NCI-H1105 treated with DMSO at 0.1 percent for 48 hours (cell line): ENCODE measurements around the gene TGFB2.
"Not testable (repeated sequence)": the region's sequence is repeated elsewhere in the genome, so short reads cannot be mapped to it uniquely, and the experiment has no call there.

Experiments used
- DNase-seq: peaks from one replicate; lab custom pipeline; 2025; lab: John Stamatoyannopoulos, UW

Gene TGFB2

DNA sequence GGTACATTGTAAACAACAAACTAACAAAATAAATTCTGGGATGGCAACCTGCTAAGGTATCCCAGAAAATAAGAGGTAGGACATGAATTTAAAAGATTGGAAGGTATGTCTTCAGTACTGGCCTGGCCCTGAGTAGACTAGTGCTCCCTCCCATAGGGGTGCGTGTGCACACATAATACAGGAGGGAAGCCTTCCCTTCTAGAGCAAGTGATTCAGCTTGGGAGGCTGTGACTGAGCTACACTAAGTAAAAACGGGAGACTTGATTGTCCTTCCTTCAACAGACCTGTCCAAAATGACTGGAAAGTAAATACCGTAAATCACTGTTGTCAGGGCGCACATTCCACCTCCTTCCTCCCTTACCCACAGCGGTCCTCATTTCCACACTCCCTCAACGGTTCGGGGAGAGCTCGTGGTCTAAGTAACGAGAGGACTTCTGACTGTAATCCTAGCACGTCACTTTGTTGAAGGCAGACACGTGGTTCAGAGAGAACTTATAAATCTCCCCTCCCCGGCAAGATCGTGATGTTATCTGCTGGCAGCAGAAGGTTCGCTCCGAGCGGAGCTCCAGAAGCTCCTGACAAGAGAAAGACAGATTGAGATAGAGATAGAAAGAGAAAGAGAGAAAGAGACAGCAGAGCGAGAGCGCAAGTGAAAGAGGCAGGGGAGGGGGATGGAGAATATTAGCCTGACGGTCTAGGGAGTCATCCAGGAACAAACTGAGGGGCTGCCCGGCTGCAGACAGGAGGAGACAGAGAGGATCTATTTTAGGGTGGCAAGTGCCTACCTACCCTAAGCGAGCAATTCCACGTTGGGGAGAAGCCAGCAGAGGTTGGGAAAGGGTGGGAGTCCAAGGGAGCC is at the start of gene TGFB2:
TGFB2 (plus strand) TSS at position 523 of the 859 bp plus-strand sequence. CDS start 1,366 bp downstream, outside the sequence.
- peak; percentile 44 for DNase-seq

DNA sequence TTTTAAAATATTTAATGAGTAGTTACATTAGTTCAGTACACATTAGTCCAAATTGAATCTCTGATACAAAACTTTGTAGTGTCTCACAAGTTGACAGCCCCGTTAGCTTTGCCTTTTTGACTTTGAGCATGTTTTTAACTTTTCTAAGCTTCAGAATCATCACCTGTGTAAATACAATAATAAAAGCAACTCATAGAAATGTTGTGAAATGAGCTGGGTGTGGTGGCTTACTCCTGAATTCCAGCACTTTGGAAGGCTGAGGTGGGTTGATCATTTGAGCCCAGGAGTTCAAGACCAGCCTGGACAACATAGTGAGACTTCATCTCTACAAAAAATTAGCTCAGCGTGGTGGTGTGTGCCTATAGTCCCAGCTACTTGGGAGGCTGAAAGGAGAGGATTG is 49.0 kb upstream of the TGFB2 start:
- DNase-seq: no peak

DNA sequence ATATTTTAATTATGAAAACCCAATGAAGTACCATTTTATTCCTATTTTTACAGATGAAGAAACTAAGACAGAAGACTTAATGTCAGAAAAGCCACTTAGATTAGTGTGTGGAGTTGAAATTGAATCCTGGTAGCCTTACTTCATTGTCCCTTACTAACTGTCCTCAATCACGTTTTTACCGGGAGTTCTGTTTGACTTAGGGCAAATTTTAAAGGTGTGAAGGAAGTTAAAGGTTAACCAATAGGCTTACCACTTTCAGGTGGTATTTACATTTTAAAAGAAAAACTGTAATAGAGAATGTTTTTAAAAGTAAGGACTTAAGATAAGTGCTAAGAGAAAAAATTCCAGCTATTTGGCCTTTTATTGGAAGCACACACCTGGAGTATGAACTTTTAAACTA is 47.7 kb upstream of the TGFB2 start:
- DNase-seq: no peak

DNA sequence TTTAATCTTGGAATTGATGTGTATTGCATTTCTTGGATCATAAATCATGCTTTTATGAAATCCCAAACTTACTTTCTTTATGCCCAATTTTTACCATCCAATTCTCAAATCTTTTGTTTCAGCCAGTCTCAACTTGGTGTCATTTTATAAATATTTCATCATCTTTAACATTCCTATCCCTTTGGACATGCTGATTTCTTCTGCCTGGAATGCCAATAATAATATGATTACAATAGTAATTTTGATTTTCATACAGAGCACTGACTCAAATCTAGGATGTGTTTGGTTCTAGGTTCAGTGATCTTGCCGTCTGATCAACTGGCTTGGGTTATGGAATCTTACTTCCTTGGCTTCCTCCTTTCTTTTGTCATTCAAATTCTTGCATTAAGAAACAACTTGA is 47.3 kb upstream of the TGFB2 start:
- no peak for DNase-seq

DNA sequence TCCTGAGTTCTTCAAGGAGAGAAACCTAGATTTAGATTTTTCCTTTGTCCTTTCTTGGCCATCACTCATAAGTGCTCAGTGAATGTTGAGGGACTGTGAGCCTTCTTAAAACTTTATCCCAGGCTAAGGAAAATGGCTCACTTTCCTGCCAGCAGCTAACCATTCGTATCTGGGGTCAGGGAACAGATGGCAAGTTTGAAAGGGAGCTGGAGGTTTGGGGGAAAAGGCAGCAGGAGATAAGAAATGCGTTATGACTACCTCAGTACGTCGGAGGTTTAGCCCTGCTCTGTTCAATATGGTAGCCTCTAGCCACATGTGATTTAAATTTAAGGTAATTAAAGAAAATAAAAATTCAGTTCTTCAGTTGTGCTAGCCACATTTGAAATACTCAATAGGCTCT is 46.7 kb upstream of the TGFB2 start:
- no peak for DNase-seq

DNA sequence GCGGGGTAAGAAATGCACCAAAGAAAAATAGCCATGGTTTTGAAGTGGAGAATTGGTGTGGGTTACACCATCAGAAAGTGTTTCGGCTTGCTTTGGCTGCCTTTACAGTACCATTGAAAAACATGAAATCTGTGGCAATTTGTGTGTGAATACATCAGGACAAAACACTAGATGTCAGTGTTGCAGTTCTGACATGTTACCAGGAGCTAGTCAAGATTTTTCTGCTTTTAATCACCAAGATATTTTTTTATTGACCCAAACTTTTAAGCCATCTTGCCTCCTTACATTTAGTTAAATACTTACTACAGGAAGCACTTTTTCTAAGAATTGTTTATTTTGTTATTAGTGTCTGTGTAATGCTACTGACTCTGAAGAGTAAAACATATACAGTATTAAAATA is 45.7 kb upstream of the TGFB2 start:
- DNase-seq: peak; percentile 16

DNA sequence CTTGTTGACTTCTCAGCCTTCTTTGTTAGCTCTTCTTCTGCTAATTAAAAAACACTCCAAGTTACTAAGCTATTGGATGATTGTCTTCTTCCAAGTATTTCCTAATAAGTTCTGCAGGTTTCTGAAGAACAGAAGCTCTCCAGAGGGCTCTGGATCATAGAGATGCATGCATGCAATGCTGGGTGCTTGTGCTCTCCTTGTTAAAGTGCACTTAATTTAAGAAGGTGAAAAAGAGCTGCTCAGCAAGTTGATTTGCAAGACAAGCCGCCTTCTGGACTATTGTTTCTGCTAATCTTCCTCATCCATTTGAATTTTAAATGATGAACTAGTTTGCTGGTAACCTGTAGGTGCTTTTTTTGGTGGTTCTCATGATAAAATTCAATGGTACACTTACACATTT is 43.9 kb upstream of the TGFB2 start:
- no peak for DNase-seq

DNA sequence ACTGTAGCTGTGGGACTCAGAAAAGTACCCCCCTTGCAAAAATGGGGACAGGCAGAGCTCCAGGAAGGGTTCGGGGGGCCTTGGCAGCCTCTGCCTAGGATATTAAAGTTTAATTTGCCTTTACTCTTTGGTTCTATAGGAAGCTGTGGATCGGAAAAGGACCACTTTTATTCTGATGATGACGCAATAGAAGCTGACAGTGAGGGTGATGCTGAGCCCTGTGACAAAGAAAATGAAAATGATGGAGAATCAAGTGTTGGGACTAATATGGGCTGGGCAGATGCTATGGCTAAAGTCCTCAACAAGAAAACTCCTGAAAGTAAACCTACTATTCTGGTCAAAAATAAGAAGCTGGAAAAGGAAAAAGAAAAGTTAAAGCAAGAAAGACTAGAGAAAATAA is 43.0 kb upstream of the TGFB2 start:
- no peak for DNase-seq

DNA sequence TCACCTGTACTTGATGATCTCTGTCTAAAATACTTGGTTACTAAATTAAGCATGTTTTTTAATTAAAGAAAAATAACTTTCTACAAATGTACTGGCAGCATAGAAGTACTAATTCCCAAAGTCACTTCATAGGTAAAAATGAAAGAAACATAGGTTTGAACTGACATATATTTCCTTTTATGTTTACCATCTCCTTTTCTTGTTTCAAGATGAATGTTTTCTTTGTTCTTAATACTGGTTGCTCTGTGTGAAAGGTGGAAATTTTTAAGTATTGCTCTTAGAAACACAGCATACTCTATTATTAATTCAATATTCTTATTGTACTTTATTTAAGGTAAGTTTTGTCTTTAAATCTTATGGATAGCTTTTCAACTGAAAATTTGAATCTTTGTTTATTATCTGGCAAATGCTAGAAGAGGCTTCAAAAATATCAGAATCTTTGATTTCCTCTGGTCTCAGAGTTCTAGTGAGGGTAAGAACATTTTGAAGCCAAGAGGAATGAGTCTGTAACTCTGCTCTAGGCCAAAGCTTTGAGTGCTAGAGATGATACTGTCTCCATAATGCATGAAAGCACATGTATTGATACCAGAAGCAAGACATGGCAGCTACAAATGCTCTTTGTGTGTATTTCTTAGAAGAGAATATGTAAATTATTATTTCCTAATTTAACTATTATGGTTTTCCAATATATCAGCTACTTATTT is 41.8 kb upstream of the TGFB2 start:
- no peak for DNase-seq

DNA sequence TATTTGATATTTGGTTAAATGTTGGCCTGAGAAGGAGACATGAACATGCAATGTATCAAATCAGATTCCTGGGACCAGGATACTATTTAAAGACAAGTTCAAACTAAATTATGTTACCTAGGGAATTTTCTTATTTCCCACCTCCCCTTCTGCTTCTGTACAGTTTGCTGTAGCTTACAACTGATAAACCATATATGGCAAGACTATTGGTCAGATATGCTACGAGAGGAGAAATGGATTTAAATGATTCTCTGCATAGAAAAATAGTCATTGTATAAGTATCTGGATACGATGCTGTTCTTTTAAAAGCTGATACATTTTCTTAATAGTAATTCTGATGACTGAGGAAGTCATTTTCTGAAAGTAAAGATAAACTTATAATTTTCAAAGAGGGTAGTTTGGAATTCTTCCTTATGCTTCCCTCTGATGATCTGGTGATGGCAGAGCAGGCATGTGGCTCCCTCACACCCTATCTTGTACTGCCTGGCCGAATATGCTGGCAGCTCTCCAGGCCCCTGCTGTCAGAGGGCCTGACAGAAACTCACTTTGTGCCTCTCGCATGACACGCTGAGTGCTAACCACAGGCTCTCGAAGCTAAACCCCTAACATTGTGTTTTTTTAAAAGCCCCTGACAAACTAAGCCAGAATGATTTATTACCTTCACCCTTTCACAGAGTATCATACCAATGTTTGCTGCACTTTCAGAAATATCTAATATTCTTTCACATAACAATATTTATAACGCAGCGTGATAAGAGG is 40.7 kb upstream of the TGFB2 start:
- peak; percentile 85 for DNase-seq

DNA sequence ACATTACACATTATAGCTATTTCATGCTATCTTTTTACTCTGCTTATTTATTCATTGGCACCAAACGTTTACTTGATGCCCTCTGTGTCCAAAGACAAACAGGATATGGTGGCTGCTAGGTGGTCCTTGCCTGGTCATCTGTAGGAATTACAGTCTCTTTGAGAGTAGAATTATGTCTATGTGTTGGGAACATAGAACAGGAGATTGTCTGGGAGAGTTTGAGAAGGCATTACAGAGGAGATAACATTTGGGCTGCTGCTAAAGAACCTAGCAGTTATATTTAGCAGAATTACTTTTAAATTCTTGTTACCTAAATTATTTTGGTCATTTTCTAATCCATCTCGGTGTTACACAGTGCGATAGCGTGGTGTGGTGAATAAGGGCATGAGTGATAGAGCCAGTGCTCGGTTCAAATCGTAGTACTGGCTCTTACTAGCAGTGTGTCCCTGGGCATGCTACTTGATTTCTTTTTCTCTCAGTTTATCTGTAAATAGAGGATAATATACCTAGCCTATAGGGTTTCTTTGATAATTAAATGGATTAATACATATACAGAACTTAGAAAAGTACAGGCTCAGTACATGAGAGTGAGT is 39.6 kb upstream of the TGFB2 start:
- no peak for DNase-seq

DNA sequence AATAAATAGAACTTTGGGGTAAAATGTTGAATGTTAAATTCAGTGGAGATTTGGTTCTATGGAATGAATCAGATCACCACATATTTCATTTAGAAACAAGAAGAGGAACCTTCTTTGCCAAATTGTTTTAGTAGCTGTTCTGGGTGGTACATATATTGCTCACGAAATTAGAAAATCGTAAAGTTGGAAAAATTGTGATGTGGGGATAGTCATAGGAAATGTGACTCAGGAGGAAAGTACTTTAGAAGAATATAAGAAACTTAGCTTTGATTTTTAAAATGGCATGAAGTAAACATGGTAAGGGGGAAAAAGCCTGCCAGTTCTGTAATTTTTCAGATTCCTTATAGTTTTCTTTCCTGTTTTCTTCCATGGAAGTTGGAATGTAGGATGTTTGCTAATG is 32.6 kb upstream of the TGFB2 start:
- DNase-seq: no peak

DNA sequence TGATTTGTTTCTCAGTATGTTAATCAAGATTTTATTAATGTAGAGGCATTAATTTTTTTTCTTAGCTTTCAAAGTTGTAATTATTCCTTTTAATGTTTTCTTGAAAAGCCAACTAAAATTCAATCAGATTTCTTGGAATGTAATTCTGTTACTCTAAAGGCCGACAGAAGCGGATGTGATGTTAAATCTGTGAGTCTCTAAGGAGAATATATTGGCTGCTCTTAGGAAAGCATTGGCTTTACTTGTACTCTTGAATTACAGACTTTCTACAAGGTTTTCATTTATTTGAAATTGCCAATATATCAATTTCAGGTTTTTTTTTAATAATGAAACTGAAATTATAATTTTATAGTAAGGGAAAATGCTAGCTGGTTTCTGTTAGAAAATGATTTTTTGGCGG is 30.8 kb upstream of the TGFB2 start:
- no peak for DNase-seq

DNA sequence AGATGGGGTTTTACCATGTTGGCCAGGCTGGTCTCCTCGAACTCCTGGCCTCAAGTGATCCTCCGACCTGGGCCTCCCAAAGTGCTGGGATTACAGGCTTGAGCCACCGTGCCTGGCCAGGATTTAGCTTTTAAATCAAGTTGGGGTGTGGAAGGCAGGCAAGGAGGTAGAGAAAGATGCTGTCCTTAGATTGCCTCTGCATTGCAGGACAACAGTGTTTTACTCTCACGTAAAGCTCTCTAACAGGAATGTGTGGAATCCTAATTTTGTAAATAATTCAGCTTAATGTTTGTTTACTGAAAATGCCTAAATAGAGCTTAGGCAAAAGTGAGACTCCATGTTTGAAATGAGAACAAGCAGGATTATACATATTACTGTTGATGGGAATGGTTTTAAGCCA is 29.5 kb upstream of the TGFB2 start:
- DNase-seq: no peak

DNA sequence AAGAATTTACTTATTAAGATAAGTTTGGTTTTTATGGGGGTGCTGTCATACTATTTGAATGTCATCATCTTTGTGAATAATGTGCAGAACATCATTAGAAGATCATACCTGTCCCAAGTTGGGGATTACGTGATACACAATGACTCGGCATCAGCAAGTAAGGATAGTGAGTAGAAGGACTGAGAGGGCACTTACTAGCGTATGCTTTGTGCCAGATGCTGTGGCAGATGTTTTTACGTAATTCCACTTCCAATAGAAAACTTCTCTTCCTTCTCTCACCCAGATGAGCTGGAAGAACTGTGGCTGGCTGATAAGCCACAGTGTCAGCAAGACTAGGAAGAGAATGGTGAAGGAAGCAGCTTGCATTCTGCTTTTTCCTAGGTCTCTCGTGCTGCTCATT is 28.1 kb upstream of the TGFB2 start:
- no peak for DNase-seq

DNA sequence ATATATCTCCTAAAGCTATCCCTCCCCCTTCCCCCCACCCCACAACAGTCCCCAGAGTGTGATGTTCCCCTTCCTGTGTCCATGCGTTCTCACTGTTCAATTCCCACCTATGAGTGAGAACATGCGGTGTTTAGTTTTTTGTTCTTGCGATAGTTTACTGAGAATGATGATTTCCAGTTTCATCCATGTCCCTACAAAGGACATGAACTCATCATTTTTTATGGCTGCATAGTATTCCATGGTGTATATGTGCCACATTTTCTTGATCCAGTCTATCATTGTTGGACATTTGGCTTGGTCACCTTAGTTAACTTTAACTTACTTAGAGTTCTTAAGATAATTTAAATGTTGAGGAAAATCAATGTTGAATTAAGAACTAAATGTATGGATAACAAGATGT is 25.0 kb upstream of the TGFB2 start:
- DNase-seq: not testable (repeated sequence)

DNA sequence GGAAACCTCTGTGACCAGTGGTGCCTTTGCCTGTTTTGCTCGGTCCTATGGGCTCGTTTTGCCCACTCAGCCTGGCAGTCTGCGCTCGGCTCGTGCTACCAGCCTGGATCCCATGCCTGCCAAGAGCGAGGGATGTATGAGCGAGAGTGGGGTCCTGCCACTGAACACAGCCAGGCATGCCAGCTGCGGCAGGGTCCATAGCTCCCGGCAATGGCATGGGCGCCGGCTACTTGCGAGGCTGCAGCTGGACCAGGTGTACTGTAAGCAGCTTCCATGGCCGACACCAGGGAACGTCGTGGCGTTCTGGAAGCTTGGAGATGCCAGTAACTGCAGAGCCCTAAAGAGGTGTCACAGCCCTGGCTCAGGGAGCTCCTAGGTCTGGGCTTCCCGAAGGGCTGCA is 22.4 kb upstream of the TGFB2 start:
- DNase-seq: no peak

DNA sequence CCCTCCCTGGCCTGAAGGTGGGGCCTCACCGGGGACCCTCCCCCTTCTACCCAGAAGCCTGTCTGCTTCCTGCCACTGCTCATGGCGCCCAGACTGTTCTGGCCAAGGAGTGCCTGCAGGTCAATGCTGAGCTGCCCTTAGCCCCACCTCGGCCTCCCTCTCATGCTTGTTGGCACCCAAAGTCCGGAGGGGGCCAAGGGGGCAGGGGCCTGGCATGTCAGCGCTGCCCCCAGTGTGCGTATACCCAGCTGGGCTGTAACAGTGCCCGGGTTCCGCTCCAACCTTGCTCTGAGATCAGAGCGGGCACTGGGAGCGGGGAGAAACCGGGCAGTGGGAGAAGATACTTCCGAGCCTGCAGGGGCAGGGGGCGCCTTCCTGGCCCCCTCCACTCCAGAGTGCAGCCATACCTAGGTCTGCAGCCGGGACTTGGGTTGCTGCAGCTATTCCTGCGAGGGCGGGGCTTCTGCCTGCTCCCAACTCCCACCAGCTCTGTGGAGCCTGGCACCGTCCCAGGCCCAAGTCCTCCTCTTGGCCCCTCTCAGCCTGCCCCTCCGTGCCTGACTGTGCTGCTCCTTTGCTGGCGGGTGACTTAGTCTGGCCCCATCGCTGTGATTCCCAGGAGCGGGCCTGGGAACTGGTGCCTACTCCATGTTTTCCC is 21.4 kb upstream of the TGFB2 start:
- DNase-seq: no peak

DNA sequence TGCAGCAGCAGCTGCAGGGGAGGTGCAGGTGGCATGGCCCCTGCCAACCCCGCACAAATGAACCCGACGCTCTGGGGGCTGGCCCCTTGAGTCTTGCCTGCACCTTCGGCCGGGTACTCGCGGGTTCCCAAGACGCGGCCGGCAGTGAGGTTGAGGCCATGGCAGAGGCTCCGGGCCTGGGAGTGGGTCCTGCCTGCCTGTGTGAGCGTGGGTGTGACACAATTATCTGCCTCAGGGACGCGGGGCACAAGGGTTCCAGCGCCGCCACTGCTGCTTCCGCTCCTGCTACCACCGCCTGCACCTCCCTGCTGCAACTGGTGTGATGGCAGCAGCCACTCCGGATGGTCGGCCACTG is 20.9 kb upstream of the TGFB2 start:
- DNase-seq: no peak

DNA sequence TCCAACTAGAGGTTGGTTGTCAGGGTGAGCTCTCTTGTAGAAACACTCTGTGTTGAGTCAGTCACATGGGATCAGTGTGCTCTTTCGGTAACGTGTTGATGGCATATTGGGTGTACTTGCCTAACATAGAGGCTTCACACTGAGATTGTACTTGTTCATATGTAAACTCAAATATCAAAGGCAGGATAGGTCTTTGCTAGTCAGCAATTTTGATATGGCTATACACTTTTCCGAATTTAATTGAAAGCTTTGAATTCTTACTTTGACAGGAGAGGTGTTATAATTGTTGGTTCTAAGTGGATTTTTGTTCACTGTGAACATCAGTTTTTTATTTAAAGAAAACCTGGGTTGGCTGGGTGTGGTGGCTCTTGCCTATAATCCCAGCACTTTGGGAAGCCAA is 16.4 kb upstream of the TGFB2 start:
- DNase-seq: no peak

DNA sequence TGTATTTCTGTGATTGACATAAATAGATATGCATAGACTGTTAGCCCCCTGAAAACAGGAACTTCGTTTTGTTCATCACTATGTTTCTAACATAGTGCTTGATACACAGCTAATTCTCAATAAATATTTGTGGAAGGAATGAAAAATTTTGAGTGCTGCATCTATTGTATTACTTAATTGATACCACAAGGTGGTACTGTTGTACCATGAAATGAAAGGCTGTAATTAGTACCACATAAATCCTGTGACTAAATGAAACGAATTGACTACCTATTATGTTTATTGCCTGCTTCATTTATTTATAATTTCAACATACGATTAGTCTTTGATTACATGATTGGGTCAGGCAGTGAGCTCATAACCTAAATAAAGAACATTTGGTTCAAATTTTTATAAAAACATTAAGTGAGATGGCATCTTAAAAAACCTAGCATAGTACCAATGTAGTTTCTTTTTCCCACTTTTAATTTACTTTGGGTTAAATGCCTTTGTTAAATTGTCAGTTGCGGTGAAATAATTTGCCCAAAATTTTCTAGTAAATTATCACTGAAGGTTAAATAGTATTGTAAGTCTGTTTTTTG is 15.0 kb upstream of the TGFB2 start:
- peak; percentile 62 for DNase-seq

DNA sequence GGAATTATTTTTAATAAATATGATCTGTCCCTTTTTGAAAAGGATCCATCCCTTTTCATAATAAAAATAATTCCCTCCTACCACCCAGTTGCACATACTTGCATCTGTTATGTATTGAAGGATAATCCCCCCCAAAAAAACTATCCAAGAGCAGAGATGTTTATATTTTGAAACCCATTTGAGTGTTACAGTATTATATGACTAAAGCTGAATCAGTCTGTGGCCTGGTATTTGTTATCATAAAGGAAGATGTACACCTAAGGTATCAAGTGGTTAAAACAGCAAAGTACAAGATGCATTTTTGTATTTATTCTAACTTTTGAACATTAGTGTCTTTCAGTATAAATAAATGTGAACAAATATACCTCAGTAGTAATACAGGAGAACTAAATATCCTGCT is 12.7 kb upstream of the TGFB2 start:
- no peak for DNase-seq
